ENCODE data around the gene AP1S2. TPM values are rescaled to one million over a fixed set of nuclear protein-coding genes. Genes with fewer than 3 reads are reported as not detected.
A peak's percentile ranks its signal among the peaks of the same experiment; 100 is the strongest.
"Not testable (repeated sequence)": the region's sequence is repeated elsewhere in the genome, so short reads cannot be mapped to it uniquely, and the experiment has no call there.

The AP1S2 gene
- polyA plus RNA-seq, 1 donor (not counting 4 experiments of a cell fraction or from before 2014, with no cell fraction given) = 15.0 TPM

- Histone ChIP-seq H3K9ac (ENCODE audit: control insufficient read depth, extremely low read depth, insufficient read depth, low read length) (no peak overlapping the region), H3K4me1 (ENCODE audit: control insufficient read depth, extremely low read depth, insufficient read depth, low read length) (no peaks in the 10 kb centered on the region), H3K9me1 (ENCODE audit: control insufficient read depth, extremely low read depth, insufficient read depth, low read length) (no peaks in the 10 kb centered on the region), H3K4me2 (ENCODE audit: control insufficient read depth, extremely low read depth, insufficient read depth, low read depth, low read length) (no peak overlapping the region), H3K27ac (ENCODE audit: control insufficient read depth, insufficient read depth, low read length) (no peak overlapping the region), H2AFZ (ENCODE audit: control insufficient read depth, low read length) (no peak overlapping the region), H3K4me3 (ENCODE audit: control insufficient read depth in 2 of 3, extremely low read depth in 1 of 3, insufficient read depth in 2 of 3, low read depth in 1 of 3, low read length in 3 of 3) (no peak overlapping the region), H3K36me3 (ENCODE audit: control insufficient read depth in 2 of 2, extremely low read depth in 1 of 2, insufficient read depth in 2 of 2, low read length in 2 of 2) (no peaks in the 10 kb centered on the region), H3K9me3 (ENCODE audit: control insufficient read depth, low read depth, low read length) (no peaks in the 10 kb centered on the region), H4K20me1 (ENCODE audit: control insufficient read depth, extremely low read depth, insufficient read depth, low read length) (no peaks in the 10 kb centered on the region), H3K79me2 (ENCODE audit: control insufficient read depth, insufficient read depth, low read length) (no peaks in the 10 kb centered on the region), H3K27me3 (ENCODE audit: control insufficient read depth, extremely low read depth, insufficient read depth, low read length) (no peaks in the 10 kb centered on the region)
- TF ChIP-seq CTCF (optimal IDR thresholded peaks at IDR 0.05 in 1 of 3, IDR thresholded peaks at IDR 0.05 in 1 of 3, conservative IDR thresholded peaks at IDR 0.05 in 1 of 3; ENCODE audit: extremely low read depth in 1 of 3, insufficient read depth in 2 of 3, low read length in 3 of 3) = no peak
- no peak for TF ChIP-seq EZH2 (IDR thresholded peaks at IDR 0.05; ENCODE audit: low read length)
- DNase-seq (ENCODE audit: low read depth, low spot score) = no peak
- dilution Hi-C loops (cut with MboI; ENCODE audit: extremely low pct_ligation_motif_present, low sequenced_read_pairs) = no loop called here
- FAIRE-seq = no peak
These were observed 20.6 kb downstream of the AP1S2 start for GRCh38 chrX:15834053-15834452.

- H3K9me3 ChIP-seq (ENCODE audit: control insufficient read depth, low read depth, low read length); H4K20me1 ChIP-seq (ENCODE audit: control insufficient read depth, extremely low read depth, insufficient read depth, low read length); H3K4me2 ChIP-seq (ENCODE audit: control insufficient read depth, extremely low read depth, insufficient read depth, low read depth, low read length); H3K9me1 ChIP-seq (ENCODE audit: control insufficient read depth, extremely low read depth, insufficient read depth, low read length); H3K27ac ChIP-seq (ENCODE audit: control insufficient read depth, insufficient read depth, low read length); H3K79me2 ChIP-seq (ENCODE audit: control insufficient read depth, insufficient read depth, low read length); H3K4me3 ChIP-seq (ENCODE audit: control insufficient read depth in 2 of 3, extremely low read depth in 1 of 3, insufficient read depth in 2 of 3, low read depth in 1 of 3, low read length in 3 of 3); H3K4me1 ChIP-seq (ENCODE audit: control insufficient read depth, extremely low read depth, insufficient read depth, low read length); H3K36me3 ChIP-seq (ENCODE audit: control insufficient read depth in 2 of 2, extremely low read depth in 1 of 2, insufficient read depth in 2 of 2, low read length in 2 of 2); dilution Hi-C loops (cut with MboI; ENCODE audit: extremely low pct_ligation_motif_present, low sequenced_read_pairs); DNase-seq (ENCODE audit: low read depth, low spot score); H2AFZ ChIP-seq (ENCODE audit: control insufficient read depth, low read length); H3K27me3 ChIP-seq (ENCODE audit: control insufficient read depth, extremely low read depth, insufficient read depth, low read length); H3K9ac ChIP-seq (ENCODE audit: control insufficient read depth, extremely low read depth, insufficient read depth, low read length): not testable (repeated sequence)
- FAIRE-seq = peak; percentile 66
These were observed 23.3 kb downstream of the AP1S2 start for GRCh38 chrX:15831347-15831746.

GRCh38 chrX:15829217-15829616 is 25.4 kb downstream of the AP1S2 start:
- FAIRE-seq = no peak
- dilution Hi-C loops (cut with MboI; ENCODE audit: extremely low pct_ligation_motif_present, low sequenced_read_pairs) = no loop called here
- Histone ChIP-seq H3K36me3 (ENCODE audit: control insufficient read depth in 2 of 2, extremely low read depth in 1 of 2, insufficient read depth in 2 of 2, low read length in 2 of 2) (peaks cover 2% of the 10 kb centered on the region in 2 experiments), H3K79me2 (ENCODE audit: control insufficient read depth, insufficient read depth, low read length) (no peaks in the 10 kb centered on the region), H3K4me1 (ENCODE audit: control insufficient read depth, extremely low read depth, insufficient read depth, low read length) (no peaks in the 10 kb centered on the region), H3K27me3 (ENCODE audit: control insufficient read depth, extremely low read depth, insufficient read depth, low read length) (no peaks in the 10 kb centered on the region), H3K4me2 (ENCODE audit: control insufficient read depth, extremely low read depth, insufficient read depth, low read depth, low read length) (no peak overlapping the region), H3K27ac (ENCODE audit: control insufficient read depth, insufficient read depth, low read length) (no peak overlapping the region), H4K20me1 (ENCODE audit: control insufficient read depth, extremely low read depth, insufficient read depth, low read length) (no peaks in the 10 kb centered on the region), H3K9me1 (ENCODE audit: control insufficient read depth, extremely low read depth, insufficient read depth, low read length) (no peaks in the 10 kb centered on the region), H2AFZ (ENCODE audit: control insufficient read depth, low read length) (no peak overlapping the region), H3K9me3 (ENCODE audit: control insufficient read depth, low read depth, low read length) (no peaks in the 10 kb centered on the region), H3K9ac (ENCODE audit: control insufficient read depth, extremely low read depth, insufficient read depth, low read length) (no peak overlapping the region), H3K4me3 (ENCODE audit: control insufficient read depth in 2 of 3, extremely low read depth in 1 of 3, insufficient read depth in 2 of 3, low read depth in 1 of 3, low read length in 3 of 3) (no peak overlapping the region)
- TF ChIP-seq EZH2 (IDR thresholded peaks at IDR 0.05; ENCODE audit: low read length) = no peak
- DNase-seq (ENCODE audit: low read depth, low spot score) = no peak
